Measurements from ENCODE around the gene KIR2DL3.
"Not testable (repeated sequence)": the region's sequence is repeated elsewhere in the genome, so short reads cannot be mapped to it uniquely, and the experiment has no call there.

Gene KIR2DL3

DNA sequence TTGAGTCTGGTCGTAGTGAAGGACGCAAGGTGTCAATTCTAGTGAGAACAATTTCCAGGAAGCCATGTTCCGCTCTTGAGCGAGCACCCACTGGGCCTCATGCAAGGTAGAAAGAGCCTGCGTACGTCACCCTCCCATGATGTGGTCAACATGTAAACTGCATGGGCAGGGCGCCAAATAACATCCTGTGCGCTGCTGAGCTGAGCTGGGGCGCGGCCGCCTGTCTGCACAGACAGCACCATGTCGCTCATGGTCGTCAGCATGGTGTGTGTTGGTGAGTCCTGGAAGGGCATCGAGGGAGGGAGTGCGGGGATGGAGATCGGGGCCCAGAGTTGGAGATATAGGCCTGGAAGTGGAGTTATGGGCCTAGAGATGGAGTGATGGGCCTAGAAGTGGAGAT, at the start of gene KIR2DL3:
Gene KIR2DL3, plus strand, starts transcription at position 208 of the 400 bp plus-strand sequence. Its CDS starts 33 bp downstream, at position 241.
- ATAC-seq: not testable (repeated sequence)

DNA sequence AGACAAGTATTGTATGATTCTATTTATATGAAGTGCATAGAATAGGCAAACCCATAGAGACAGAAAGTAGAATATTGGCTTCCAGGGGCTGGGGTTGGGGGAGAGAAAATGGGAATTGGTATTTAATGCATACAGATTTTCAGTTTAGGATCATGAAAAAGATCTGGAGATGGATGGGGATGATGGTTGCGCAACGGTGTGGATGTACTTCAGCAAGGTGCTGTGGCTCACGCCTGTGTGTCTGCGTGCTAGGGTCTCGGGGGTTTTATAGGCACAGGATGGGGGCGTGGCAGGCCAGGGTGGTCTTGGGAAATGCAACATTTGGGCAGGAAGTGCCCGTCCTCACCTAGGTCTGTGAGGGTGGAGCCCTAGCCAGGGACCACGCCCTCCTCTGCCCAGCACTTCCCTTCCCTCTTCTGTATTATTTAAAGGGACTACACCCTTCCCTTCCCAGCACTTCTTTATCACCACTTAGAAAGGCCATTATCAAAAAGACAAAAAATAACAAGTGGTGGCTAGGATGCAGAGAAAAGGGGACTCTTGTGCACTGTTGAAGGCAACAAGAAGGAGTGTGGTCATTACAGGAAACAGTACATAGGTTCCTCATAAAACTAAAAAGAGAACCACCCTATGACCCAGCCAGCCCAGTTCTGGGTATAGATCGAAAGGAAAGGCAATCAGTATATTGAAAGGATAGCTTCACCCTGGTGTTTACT, 46.6 kb upstream of the KIR2DL3 start:
- no peak for ATAC-seq

DNA sequence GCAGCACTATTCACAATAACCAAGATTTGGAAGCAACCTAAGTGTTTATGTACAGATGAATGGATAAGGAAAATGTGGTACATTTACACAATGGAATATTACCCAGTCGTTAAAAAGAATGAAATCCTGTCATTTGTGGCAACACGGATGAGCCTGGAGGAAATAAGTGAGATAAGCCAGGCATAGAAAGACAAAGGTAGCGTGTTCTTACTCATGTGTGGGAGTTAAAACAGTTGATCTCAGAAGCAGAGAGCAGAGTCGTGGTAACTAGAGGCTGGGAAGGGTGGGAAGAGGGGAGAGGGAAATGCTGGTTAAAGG, 46.1 kb upstream of the KIR2DL3 start:
- no peak for ATAC-seq

DNA sequence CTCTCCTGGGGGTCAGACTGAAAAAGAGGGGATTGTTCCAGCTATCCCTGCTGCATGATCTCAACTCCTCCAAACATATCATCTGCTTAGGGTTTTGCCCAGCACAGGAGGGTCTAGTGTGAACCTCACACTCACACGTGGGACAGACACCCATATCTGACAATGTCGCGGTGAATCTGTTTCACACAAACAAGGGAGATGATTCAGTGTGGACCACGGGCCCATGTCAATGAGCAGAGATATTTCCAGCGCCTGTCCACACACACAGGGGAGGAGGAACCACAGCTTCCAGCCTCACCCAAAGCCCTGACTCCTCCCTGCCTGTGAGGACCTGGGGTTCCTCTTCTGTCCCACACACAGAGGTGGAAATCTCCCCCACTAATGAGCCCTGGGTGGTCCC, 43.7 kb upstream of the KIR2DL3 start:
- no peak for ATAC-seq

DNA sequence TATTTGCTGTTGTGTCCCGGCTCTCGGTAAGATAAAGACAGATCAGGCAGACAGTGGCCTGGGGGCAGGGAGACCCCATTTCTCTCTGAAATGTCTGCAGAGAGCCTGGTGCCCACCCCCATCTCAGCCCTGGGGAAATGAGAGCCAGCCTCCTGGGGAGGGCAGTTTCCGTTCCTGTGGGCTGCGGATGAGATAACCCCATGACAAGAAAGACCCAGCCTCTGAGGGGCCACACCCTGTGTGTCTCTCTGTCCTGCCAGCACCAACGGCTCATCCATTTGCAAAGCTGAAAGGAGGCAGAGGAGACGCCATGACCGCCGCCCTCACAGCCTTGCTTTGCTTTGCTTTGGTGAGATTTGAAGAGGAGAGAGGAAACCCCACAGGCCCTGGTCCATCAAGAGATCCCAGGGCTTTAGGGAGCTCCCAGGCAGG, 42.2 kb upstream of the KIR2DL3 start:
- no peak for ATAC-seq

DNA sequence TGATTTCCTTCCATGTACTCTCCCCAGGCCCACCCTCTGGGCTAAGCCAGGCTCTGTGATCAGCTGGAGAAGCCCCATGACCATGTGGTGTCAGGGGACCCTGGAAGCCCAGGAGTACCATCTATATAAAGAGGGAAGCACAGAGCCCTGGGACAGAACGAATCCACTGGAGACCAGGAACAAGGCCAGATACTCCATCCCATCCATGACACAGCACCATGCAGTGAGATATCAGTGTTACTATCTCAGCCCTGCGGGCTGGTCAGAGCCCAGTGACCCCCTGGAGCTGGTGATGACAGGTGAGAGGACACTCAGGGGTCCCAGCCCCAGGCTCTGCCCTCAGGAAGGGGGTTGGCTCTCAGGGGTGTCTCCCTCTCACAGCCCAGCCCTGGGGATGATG, 41.5 kb upstream of the KIR2DL3 start:
- ATAC-seq: no peak

DNA sequence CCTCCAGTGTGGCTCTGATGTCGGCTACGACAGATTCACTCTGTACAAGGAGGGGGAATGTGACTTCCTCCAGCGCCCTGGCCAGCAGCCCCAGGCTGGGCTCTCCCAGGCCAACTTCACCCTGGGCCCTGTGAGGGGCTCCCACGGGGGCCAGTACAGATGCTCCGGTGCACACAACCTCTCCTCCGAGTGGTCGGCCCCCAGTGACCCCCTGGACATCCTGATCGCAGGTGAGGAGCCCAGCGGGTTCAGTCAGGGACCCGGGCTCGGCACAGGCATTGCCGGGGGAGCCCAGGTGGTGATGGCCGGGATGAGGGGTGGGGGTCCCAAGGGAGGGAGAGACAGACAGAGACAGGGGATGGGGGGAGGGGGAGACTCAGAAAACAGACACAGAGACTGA, 40.6 kb upstream of the KIR2DL3 start:
- ATAC-seq: not testable (repeated sequence)

DNA sequence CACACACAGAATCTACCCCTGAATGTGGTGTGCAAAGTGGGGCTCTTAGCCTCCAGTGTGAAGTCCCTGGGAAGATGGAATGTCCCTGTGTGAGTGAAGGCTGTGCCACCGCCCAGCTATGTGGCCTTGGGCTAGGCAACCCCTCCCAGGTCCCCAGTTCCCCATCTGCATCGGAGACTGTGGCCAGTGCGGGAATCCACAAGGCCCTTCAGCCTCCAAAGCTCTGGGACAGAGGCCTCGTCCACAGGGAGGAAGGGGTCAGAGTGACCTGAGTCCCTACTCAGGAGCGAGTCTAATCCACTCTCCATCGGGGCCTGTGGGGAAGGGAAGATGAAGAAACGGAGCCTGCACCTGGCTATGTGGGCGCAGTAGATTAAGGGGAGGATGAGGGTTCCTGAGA, 33.4 kb upstream of the KIR2DL3 start:
- no peak for ATAC-seq

DNA sequence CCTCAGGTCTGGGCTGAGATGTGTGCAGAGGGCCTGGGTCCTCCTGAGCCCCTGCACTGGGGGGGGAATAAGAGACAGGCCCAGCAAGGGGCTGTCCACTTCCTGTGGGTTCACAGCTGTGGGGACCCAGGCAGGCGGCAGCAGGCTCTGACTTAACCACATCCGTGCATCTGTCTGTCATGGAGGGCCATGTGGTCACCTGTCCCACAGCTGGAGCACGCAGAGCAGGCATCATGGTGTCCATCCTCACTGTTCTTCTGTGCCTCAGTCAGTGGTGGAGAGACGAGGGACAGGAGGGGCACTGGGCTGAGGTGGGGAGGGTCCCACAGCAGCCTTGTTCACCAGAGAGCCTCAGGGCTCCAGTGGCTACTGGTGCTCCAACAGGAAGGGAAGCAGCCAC, 30.4 kb upstream of the KIR2DL3 start:
- peak in 1 of 2 donors; percentile 48 for ATAC-seq

DNA sequence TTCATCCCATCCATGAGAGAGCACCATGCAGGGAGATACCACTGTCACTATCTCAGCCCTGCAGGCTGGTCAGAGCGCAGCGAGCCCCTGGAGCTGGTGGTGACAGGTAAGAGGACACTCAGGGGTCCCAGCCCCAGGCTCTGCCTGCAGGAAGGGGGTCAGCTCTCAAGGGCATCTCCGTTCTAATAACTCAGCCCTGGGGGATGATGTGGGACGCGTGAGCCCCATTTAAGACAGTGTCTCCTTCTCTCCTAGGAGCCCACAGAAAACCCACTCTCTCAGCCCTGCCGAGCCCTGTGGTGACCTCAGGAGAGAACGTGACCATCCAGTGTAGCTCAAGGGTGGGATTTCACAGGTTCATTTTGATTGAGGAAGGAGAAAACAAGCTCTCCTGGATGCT, 29.5 kb upstream of the KIR2DL3 start:
- no peak for ATAC-seq

DNA sequence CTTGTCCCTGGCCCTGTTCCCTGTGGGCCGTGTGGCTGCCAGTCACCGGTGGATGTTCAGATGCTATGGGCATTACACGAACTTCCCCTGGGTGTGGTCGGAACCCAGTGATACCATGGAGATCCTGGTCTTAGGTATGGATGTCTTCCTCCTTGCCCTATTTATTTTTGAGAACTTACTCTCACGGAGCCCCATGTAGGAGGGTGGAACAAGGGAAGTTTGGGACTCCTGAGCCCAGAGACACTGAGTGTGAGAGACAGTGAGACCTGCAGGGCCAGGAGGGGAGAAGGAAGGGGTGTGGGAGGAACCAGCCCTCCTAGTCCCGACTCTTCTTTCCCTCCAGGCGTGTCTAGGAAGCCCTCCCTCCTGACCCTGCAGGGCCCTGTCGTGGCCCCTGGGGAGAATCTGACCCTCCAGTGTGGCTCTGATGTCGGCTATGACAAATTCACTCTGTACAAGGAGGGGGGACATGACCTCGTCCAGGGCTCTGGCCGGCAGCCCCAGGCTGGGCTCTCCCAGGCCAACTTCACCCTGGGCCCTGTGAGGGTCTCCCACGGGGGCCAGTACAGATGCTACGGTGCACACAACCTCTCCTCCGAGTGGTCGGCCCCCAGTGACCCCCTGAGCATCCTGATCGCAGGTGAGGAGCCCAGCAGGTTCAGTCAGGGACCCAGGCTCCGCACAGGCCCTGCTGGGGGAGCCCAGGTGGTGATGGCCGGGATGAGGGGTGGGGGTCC, 28.9 kb upstream of the KIR2DL3 start:
- ATAC-seq: no peak

DNA sequence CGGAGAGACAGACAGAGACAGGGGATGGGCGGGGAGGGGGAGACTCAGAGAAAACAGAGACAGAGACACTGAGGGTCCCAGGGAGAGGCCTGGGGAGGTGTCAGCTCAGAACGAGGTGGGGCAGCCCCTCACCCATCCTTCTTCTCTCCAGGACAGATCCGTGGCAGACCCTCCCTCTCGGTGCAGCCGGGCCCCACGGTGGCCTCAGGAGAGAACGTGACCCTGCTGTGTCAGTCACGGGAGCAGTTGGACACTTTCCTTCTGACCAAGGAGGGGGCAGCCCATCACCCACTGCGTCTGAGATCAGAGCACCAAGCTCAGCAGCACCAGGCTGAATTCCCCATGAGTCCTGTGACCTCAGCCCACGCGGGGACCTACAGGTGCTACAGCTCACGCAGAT, 28.4 kb upstream of the KIR2DL3 start:
- not testable (repeated sequence) for ATAC-seq

DNA sequence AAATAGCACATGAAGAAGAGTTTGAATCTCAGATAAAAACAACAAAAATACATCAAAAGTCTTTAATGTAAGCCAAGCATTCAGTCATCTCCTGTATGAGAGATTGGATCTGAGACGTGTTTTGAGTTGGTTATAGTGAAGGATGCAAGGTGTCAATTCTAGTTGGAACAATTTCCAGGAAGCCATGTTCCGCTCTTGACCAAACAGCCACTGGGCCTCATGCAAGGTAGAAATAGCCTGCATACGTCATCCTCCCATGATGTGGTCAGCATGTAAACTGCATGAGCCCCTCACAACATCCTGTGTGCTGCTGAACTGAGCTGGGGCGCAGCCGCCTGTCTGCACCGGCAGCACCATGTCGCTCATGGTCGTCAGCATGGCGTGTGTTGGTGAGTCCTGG, 14.2 kb upstream of the KIR2DL3 start, which contains the start of gene KIR3DL3:
Gene KIR3DL3, plus strand, starts transcription at position 301 of the 400 bp plus-strand sequence. Its CDS starts 55 bp downstream, at position 356.
- ATAC-seq: no peak

DNA sequence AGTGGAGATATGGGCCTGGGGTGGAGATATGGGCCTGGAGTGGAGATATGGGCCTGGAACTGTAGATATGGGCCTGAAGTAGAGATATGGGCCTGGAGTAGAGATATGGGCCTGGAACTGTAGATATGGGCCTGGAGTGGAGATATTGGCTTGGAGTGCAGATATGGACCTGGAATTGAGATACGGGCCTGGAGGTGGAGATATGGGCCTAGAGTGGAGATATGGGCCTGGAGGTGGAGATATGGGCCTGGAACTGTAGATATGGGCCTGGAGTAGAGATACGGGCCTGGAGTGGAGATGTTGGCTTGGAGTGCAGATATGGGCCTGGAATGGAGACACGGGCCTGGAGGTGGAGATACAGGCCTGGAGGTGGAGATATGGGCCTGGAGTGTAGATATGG, 13.7 kb upstream of the KIR2DL3 start:
- no peak for ATAC-seq

DNA sequence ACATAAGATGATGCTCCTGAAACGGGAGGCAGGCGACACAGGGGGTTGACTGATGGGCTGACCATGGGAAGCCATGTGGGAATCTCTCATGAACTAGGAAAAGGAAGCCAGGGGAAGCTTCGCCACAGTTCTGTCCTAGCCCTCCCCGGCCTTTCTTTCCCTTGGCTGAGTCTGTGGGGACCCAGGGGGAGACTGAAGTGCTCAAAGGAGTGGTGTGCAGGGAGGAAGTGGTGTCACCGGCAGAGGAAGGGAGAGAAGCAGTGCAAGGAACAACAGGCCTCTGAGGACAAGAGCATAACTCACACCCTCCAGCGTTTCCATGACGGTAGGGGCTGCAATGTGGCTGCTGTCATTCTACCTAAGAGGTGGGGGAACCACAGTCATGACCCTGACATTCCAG, 13.0 kb upstream of the KIR2DL3 start:
- no peak for ATAC-seq

DNA sequence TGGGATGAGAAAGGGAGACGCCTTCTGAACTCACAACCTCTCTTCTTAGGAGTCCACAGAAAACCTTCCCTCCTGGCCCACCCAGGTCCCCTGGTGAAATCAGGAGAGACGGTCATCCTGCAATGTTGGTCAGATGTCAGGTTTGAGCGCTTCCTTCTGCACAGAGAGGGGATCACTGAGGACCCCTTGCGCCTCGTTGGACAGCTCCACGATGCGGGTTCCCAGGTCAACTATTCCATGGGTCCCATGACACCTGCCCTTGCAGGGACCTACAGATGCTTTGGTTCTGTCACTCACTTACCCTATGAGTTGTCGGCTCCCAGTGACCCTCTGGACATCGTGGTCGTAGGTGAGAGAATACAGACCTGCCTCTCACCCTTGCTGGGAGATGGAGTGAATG, 10.8 kb upstream of the KIR2DL3 start:
- ATAC-seq: no peak

DNA sequence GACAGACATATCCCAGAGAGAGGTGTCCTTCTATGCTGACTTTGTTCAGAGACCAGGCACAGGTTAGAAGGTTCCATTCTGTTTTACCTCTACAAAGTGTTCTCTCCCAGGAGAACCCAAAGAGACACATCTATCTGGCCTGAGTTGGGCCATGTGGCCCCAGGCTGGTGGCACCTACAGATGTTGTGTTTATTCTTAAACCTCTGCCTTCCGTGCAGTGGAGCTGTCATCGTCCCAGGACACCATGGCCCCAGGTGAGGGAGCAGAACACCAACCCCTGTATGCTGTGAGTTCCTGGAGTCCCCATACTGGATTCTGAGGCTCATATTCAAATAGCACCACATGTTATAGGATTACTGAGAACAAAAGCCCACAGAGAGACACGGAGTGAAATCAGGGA, 10.1 kb upstream of the KIR2DL3 start:
- ATAC-seq: no peak

DNA sequence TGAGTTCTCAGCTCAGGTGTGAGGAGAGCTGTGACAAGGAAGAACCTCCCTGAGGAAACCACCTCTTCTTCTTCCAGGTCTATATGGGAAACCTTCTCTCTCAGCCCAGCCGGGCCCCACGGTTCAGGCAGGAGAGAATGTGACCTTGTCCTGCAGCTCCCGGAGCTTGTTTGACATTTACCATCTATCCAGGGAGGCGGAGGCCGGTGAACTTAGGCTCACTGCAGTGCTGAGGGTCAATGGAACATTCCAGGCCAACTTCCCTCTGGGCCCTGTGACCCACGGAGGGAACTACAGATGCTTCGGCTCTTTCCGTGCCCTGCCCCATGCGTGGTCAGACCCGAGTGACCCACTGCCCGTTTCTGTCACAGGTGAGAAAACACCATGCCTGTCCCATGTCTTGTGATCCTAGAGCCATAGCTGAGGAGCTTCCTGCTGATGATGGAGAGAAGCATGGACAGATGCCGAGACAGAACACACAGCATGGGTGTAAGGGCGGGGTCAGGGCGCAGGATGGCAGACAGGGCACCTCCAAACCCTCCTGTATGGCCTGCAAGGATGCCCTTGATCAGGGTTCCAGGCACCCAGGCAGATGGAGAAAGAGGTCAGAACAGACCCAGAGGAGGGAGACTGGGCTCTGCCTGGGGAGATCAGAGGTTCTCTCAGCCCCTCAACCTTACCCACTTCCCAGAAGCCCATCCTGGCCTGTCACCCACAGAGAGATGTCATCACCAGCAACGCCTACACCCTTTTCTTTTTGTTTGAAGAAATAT, 8.7 kb upstream of the KIR2DL3 start:
- ATAC-seq: no peak

DNA sequence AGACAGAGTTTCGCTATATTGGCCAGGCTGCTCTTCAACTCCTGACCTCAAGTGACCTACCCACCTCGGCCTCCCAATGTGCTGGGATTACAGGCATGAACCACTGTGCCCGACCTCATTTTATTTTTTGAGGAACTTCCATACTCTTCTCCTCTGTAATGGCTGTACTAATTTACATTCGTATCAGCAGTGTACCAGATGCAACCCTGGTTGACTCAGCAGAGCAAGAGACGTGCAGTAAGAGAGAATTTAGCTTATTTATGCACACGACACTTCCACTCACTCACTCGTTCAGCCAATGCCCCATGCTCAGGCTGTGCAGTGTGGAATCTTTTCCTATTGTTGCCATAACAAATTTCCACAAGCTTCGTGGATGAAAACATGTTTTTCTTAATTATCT, 7.1 kb upstream of the KIR2DL3 start:
- no peak for ATAC-seq

DNA sequence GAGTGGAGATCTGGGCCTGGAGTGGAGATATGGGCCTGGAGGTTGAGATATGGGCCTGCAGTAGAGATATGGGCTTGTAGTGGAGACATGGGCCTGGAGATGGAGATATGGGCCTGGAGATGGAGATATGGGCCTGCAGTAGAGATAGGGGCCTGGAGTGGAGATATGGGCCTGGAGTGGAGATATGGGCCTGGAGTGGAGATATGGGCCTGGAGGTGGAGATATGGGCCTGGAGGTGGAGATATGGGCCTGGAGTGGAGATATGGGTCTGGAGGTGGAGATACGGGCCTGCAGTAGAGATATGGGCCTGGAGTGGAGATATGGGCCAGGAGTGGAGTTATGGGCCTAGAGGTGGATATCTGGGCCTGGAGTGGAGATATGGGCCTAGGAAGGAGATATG, 402 bp downstream of the KIR2DL3 start:
- ATAC-seq: no peak

DNA sequence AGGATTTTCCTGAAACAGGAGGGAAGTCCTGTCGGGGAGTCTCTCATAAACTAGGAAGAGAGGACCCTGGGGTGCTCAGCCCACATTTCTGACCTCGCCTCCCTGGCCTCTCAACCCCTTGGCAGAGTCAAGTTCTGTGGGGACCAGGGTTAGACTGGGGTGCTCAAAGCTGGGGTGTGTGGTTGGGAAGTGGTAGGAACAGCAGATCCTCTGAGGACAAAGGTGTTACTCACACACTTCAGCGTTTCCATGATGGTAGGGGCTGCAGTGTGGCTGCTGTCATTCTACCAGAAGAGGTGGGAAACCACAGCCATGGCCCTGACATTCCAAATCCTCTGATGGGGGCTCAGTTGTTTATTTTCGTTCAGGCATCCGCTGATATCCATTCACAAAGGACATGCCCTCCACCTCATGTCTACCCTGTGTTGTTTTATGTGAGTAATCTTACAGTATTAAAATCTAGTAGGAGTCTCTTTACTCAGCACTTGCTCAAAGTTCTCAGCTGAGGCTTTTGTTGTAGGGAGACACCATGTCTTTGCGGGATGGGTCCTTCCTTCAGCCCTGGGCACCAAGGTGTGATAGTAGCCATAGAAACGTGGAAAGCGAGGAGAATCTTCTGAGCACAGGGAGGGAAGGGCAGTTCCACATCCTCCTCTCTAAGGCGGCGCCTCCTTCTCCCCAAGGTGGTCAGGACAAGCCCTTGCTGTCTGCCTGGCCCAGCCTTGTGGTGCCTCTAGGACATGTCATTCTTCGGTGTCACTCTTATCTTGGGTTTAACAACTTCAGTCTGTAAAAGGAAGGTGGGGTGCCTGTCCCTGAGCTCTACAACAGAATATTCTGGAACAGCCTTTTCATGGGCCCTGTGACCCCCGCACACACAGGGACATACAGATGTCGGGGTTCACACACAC, 1.5 kb downstream of the KIR2DL3 start:
- no peak for ATAC-seq

DNA sequence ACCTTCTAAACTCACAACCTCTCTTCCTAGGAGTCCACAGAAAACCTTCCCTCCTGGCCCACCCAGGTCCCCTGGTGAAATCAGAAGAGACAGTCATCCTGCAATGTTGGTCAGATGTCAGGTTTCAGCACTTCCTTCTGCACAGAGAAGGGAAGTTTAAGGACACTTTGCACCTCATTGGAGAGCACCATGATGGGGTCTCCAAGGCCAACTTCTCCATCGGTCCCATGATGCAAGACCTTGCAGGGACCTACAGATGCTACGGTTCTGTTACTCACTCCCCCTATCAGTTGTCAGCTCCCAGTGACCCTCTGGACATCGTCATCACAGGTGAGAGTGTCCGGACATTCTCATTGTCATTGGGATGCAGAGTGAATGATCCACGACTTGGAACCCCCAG, 3.6 kb downstream of the KIR2DL3 start:
- ATAC-seq: not testable (repeated sequence)

DNA sequence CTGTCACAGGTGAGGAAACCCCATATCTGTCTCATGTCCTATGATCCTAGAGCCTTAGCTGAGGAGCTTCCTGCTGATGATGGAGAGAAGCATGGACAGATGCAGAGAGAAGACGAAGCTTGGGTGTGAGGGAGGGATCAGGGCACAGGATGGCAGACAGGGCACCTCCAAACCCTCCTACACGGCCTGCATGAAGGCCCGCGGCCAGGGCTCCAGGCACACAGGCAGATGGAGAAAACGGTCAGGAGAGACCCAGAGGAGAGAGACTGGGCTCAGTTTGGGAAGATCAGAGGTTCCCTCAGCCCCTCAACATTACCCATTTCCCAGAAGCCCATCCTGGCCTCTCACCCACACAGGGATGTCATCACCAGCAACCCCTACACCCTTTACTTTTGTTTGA, 5.8 kb downstream of the KIR2DL3 start:
- not testable (repeated sequence) for ATAC-seq
